MV-4-11 (cell line): ENCODE data around the gene OGDH.
A peak's percentile ranks its signal among the peaks of the same experiment; 100 is the strongest.

ENCODE experiments used
- DNase-seq: peaks from one replicate; lab custom pipeline; 2025; lab: John Stamatoyannopoulos, UW

The OGDH gene

DNA sequence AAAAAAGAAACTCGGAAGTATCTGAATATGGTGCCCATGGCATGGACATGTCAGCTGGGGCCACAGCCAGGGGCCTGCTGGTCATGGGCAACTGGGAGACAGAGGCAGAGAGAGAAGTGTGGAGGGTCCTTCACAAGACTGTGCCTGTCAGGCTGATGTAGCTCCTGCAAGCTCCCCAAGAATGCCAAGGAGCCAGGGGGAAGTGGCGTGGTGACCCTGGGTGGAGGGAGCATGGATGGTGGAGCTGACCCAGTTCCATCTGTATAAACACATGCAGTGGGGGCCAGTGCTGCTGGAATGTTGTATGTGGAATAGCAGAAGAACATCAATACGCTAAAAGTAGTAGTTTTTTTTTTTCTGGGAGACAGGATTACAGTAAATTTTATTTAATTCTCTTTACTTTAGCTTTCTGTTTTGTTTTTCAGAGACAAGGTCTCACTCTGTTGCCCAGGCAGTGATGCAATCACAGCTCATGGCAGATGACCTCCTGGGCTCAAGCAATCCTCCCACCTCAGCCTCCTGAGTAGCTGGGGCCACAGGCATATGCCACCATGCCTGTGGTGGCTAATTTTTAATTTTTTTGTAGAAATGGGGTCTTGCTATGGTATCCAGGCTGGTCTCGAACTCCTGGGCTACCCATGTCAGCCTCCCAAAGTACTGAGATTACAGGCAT is 131.8 kb downstream of the OGDH start:
- no peak for DNase-seq

DNA sequence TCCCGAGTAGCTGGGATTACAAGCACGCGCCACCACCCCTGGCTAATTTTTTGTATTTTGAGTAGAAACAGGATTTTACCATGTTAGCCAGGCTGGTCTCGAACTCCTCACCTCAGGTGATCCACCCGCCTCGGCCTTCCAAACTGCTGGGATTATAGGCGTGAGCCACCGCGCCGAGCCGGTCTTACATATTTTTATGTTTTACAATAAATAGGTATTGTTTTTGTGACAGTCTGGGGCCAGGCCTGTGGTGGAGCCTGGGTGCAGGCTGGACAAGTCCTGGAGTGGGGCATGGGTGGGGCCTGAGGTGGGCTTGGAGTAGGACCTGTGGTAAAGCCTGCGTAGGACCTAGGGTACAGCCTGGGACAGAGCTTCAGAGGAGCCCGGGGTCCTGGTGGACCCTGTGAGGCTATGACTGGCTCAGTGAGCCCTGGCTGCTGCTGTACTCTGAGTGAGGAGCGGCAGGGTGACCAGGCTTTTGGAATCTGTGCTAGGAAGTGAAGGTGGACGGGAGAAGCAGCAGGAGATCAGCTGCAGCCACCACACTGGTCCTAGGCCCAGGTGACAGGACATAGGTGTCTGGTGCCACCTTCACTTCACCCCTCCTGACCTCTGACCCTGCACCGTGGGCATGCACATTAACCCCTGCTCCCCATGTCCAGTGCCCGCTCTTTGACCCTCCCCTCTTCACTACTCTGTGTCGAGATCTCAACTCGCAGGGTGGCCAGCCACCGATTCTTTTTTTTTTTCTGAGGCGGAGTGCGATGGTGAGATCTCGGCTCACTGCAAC is 132.6 kb downstream of the OGDH start:
- DNase-seq: no peak

DNA sequence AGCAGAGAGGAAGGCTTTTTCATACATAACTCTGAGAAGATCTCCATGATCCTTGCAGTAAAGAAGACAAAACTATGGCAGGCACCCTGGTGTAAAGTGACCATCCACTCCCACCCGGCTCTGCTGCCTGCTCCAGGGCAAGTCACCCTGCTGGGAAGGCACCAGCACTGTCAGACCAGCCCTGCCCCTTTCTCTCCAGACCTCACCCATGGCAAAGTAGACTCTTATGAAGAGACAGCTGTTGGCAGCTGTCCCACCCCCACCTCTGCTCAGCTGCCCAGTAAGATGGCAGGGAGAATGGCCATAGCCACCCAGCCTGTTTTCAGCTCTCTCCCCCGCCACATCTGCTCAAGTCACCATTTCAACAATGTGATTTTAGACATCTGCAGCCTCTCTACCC is 133.6 kb downstream of the OGDH start:
- DNase-seq: no peak

- no peak for DNase-seq
Observed at GRCh38 chr7:44743750-44744149, 137.3 kb downstream of the OGDH start.

DNA sequence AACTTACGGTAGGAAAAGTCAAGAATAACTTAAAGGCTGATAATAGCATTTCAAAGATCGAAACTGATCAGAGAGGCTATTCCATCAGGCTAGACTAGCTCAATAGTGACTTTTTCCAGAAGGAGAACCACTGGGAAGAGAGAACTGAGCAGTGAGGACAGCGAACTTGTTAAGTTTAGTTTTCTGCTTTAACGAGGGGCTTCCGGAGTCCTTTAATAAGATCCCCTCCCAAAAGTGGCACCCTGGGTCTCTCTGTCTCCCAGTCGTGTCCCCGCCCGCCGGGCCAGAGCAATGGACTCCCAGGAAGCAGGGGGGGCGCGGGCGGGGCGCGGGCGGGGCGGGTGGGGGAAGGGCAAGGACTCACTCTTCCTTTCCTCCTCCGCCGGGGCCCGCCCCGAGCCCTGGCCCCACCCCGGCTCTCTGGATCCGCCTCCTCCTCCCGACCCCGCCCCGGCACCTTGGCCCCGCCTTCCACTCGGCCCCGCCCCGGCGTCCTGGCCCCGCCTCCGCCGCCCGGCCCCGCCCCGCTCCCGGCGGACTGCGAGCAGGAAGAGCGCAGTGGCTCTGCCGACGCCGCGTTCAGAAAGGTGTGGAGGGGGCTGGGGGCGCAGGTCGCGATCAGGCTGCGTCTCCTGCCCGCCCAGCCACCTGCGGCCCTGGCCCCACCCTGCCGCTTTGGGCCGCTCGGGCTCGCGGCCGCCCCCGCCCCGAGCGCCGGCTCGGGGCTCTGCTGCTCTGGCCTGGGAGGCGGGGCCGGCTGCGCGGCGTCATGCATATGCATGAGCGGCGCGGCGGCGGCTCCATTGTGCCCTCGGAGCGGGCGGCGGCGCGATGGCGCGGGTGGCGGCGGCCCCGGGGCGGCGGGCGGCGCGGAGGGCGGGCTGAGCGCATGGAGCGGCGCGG is 141.9 kb downstream of the OGDH start, which contains the start of gene ZMIZ2:
Gene ZMIZ2, plus strand, starts transcription at position 803 of the 903 bp plus-strand sequence. CDS start 7,403 bp downstream, outside the sequence.
- DNase-seq: peak; percentile 62

GRCh38 chr7:44748948-44749731 is 142.7 kb downstream of the OGDH start:
- no peak for DNase-seq

- DNase-seq: no peak
Observed at GRCh38 chr7:44749992-44750391, 143.6 kb downstream of the OGDH start.

DNA sequence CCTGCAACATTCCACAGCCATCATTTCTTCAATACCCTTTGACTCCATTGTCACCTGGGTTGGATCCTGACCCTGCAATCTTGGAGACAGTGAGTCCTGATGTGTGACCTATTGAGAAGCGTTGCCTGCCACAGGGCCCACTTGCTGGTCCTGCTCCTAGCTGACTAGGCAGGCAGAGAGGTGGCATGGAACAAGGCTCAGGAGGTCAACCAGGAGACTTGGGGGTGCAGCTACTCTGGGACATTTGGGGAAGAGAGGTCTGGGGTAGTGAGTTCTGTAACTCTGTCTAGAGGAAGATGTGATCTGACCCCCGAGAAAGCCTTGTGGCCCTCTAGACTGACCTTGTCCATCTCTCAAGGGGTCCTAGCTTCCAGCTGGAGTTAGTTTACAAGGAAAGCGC is 144.0 kb downstream of the OGDH start:
- DNase-seq: no peak

DNA sequence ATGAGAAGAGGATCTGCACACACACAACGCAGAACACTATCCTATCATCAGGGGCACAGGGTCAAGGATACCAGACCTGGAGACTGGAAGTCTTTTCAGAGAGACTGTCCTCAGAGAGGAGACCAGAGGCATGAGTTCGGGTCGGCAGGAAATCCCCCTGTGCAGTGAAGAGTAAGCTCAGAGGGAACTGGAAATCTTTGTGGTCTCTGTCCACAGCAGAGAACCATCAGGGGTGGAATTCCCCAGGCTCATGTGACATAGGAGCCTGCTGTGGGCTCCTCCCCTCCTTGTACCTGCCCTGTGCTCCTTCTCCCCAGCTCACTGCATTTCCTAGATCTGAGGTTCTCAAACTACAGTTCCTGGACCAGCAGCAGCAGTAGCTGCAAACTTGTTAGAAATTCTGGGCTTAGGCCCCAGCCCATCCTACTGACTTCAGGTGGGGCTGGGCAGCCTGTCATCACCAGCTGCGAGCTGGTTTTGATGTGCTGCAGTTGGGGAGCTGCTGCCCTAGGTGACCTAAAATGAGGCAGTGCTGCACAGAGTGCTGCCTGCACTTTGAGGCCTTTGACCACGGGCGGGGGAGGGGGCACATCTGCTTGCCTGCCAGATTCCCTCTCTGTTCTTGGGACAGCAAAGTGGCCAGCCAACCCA is 144.6 kb downstream of the OGDH start:
- DNase-seq: peak; percentile 32

- no peak for DNase-seq
Observed at GRCh38 chr7:44752822-44753221, 146.4 kb downstream of the OGDH start.

GRCh38 chr7:44754802-44755697 is 148.6 kb downstream of the OGDH start:
- DNase-seq: no peak

- DNase-seq: no peak
Observed at GRCh38 chr7:44755698-44756627, 149.5 kb downstream of the OGDH start.

DNA sequence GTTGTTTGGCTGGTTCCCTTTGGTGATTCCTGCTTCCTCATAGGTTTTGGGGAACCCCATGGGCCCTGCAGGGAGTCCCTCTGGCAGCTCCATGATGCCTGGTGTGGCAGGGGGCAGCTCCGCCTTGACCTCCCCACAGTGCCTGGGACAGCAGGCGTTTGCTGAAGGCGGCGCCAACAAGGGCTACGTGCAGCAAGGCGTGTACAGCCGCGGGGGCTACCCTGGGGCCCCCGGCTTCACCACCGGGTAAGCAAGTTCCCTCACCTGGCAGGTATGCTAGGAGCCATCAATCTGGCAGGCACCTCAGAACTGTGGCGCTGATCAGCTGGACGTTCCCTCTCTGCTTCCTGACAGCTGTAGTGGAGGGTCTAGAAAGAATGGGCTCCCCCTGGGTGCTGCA is 150.5 kb downstream of the OGDH start:
- DNase-seq: no peak

DNA sequence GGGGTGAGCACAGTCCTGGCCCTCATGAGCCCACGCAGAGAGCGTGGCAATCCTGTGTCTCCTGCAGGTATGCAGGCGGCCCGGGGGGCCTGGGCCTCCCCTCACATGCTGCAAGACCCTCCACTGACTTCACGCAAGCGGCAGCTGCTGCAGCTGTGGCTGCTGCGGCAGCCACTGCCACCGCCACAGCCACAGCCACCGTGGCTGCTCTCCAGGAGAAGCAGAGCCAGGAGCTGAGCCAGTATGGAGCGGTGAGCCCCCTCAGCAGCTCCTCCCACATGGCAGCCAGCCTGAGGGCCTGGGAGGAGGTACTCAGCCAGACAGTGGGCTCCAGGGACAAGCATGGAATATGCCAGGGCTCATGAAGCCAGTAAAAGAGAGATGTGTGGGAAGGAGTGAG is 150.9 kb downstream of the OGDH start:
- DNase-seq: no peak

DNA sequence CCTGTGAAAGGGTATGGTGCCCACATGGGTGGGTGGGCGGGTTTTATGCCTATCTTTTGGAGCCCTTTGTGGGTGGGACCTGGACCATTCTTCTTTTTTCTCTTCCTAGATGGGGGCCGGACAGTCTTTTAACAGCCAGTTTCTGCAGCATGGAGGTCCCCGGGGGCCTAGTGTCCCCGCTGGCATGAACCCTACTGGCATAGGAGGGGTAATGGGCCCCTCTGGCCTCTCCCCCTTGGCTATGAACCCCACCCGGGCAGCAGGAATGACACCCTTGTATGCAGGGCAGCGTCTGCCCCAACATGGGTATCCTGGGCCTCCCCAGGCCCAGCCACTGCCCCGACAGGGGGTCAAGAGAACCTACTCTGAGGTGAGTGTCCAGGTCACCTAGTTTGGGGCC is 151.3 kb downstream of the OGDH start:
- no peak for DNase-seq
